Measurements from ENCODE around the gene DIDO1. TPM values are rescaled to one million over a fixed set of nuclear protein-coding genes. Genes with fewer than 3 reads are reported as not detected.

Gene DIDO1
- total RNA-seq, 2 experiments from 2014 or later, result 45.9 to 47.4 TPM

GRCh38 chr20:62944746-62945145 is 18.4 kb upstream of the DIDO1 start:
- CTCF ChIA-PET, result interaction anchor here (1.1 to 1.6 kb wide), 2 partner anchors 29 to 37 kb away, joined by 3 read pairs; no protein-coding TSS in a partner anchor
- peaks cover 67% of the 10 kb centered on the region for H3K36me3 Mint-ChIP-seq (ENCODE audit: low read depth)
- peaks cover 20% of the 10 kb centered on the region for H3K4me1 Mint-ChIP-seq (ENCODE audit: low read depth)
- intact Hi-C loops (cut with micrococcal nuclease), result no loop called here
- ATAC-seq (no peak), DNase-seq (no peak)
- no peak overlapping the region for H3K4me3 Mint-ChIP-seq
- no peak overlapping the region for H3K27ac Mint-ChIP-seq
- POLR2A ChIA-PET, result interaction anchor here (0.7 to 1.4 kb wide), 4 partner anchors 8 to 63 kb away, joined by 3 to 4 read pairs (median 3); no protein-coding TSS in a partner anchor
- no peak for TF ChIP-seq CTCF (IDR thresholded peaks at IDR 0.05)
- no peaks in the 10 kb centered on the region for H3K9me3 Mint-ChIP-seq
- H3K27me3 Mint-ChIP-seq, result no peaks in the 10 kb centered on the region

GRCh38 chr20:62944184-62944583 is 17.9 kb upstream of the DIDO1 start:
- intact Hi-C loops (cut with micrococcal nuclease), result no loop called here
- Mint-ChIP-seq H3K4me1 (ENCODE audit: low read depth) (peaks cover 25% of the 10 kb centered on the region), H3K27me3 (no peaks in the 10 kb centered on the region), H3K36me3 (ENCODE audit: low read depth) (peaks cover 65% of the 10 kb centered on the region), H3K4me3 (no peak overlapping the region), H3K9me3 (no peaks in the 10 kb centered on the region), H3K27ac (no peak overlapping the region)
- ATAC-seq, result no peak
- TF ChIP-seq CTCF (IDR thresholded peaks at IDR 0.05), result no peak
- ChIA-PET POLR2A (interaction anchor here (1.1 to 2.1 kb wide), 3 partner anchors 9 to 17 kb away, joined by 3 to 5 read pairs (median 4); no protein-coding TSS in a partner anchor), CTCF (interaction anchor here (1.1 to 1.6 kb wide), 2 partner anchors 28 to 36 kb away, joined by 3 read pairs; no protein-coding TSS in a partner anchor)
- no peak for DNase-seq

GRCh38 chr20:62943396-62943795 is 17.1 kb upstream of the DIDO1 start:
- POLR2A ChIA-PET, result interaction anchor here (1.1 to 2.1 kb wide), 2 partner anchors 9 to 16 kb away, joined by 3 to 5 read pairs; no protein-coding TSS in a partner anchor
- no peak overlapping the region for H3K27ac Mint-ChIP-seq
- no peak for DNase-seq

GRCh38 chr20:62942456-62942855 is 16.2 kb upstream of the DIDO1 start:
- Mint-ChIP-seq H3K27ac (no peak overlapping the region), H3K9me3 (no peaks in the 10 kb centered on the region), H3K4me3 (no peak overlapping the region), H3K4me1 (ENCODE audit: low read depth) (peaks cover 26% of the 10 kb centered on the region), H3K27me3 (no peaks in the 10 kb centered on the region), H3K36me3 (ENCODE audit: low read depth) (peaks cover 54% of the 10 kb centered on the region)
- ATAC-seq (no peak), DNase-seq (no peak)
- ChIA-PET CTCF (no interaction called here), POLR2A (interaction anchor here (2.1 kb wide), 1 partner anchor 8 kb away, joined by 5 read pairs; no protein-coding TSS in a partner anchor)
- no peak for TF ChIP-seq CTCF (IDR thresholded peaks at IDR 0.05)
- intact Hi-C loops (cut with micrococcal nuclease), result no loop called here

More at GRCh38 chr20:62943396-62943795, 17.1 kb upstream of the DIDO1 start:
- intact Hi-C loops (cut with micrococcal nuclease), result no loop called here
- Mint-ChIP-seq H3K9me3 (no peaks in the 10 kb centered on the region), H3K4me1 (ENCODE audit: low read depth) (peaks cover 27% of the 10 kb centered on the region), H3K4me3 (no peak overlapping the region), H3K27me3 (no peaks in the 10 kb centered on the region), H3K36me3 (ENCODE audit: low read depth) (peaks cover 60% of the 10 kb centered on the region)
- no peak for TF ChIP-seq CTCF (IDR thresholded peaks at IDR 0.05)
- CTCF ChIA-PET, result interaction anchor here (1.1 to 1.6 kb wide), 2 partner anchors 27 to 35 kb away, joined by 3 read pairs; no protein-coding TSS in a partner anchor
- ATAC-seq, result no peak

GRCh38 chr20:62941792-62942191 is 15.5 kb upstream of the DIDO1 start:
- DNase-seq (no peak), ATAC-seq (no peak)
- ChIA-PET POLR2A (interaction anchor here (1.7 kb wide), 1 partner anchor 15 kb away, joined by 5 read pairs; the partner anchor contains the start of gene DIDO1), CTCF (no interaction called here)
- Mint-ChIP-seq H3K27me3 (no peaks in the 10 kb centered on the region), H3K4me3 (no peak overlapping the region), H3K4me1 (ENCODE audit: low read depth) (peaks cover 28% of the 10 kb centered on the region), H3K27ac (peak overlapping the region; percentile 52), H3K36me3 (ENCODE audit: low read depth) (peaks cover 52% of the 10 kb centered on the region), H3K9me3 (no peaks in the 10 kb centered on the region)
- intact Hi-C loops (cut with micrococcal nuclease), result no loop called here
- no peak for TF ChIP-seq CTCF (IDR thresholded peaks at IDR 0.05)
